Jurkat, Clone E6-1 (cell line): ENCODE measurements around the gene NELFCD. TPM values are rescaled to one million over a fixed set of nuclear protein-coding genes. Genes with fewer than 3 reads are reported as not detected.
"Not testable (repeated sequence)": the region's sequence is repeated elsewhere in the genome, so short reads cannot be mapped to it uniquely, and the experiment has no call there.

ENCODE experiments used
- DNase-seq: peaks from one replicate; pipeline ENCODE4 v3.0.0-alpha.2; 2011; ENCODE audit warnings: low read depth, low spot score
- H3K4me3 ChIP-seq: 2 replicates; pipeline ENCODE4 v1.5.1; 2011; ENCODE audit warnings: mild to moderate bottlenecking, low read length, control low read depth, moderate library complexity
- polyA plus RNA-seq: library from polyadenylated mRNA; unstranded; fragments of >200 nt; gene quantifications from one replicate; pipeline ENCODE4 v1.2.1, GENCODE V29; 2012; ENCODE audit warnings: missing spikeins; ENCODE audit not compliant: insufficient read length, insufficient read depth

Gene NELFCD, protein sequence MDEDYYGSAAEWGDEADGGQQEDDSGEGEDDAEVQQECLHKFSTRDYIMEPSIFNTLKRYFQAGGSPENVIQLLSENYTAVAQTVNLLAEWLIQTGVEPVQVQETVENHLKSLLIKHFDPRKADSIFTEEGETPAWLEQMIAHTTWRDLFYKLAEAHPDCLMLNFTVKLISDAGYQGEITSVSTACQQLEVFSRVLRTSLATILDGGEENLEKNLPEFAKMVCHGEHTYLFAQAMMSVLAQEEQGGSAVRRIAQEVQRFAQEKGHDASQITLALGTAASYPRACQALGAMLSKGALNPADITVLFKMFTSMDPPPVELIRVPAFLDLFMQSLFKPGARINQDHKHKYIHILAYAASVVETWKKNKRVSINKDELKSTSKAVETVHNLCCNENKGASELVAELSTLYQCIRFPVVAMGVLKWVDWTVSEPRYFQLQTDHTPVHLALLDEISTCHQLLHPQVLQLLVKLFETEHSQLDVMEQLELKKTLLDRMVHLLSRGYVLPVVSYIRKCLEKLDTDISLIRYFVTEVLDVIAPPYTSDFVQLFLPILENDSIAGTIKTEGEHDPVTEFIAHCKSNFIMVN
- polyA plus RNA-seq: 134 TPM

DNA sequence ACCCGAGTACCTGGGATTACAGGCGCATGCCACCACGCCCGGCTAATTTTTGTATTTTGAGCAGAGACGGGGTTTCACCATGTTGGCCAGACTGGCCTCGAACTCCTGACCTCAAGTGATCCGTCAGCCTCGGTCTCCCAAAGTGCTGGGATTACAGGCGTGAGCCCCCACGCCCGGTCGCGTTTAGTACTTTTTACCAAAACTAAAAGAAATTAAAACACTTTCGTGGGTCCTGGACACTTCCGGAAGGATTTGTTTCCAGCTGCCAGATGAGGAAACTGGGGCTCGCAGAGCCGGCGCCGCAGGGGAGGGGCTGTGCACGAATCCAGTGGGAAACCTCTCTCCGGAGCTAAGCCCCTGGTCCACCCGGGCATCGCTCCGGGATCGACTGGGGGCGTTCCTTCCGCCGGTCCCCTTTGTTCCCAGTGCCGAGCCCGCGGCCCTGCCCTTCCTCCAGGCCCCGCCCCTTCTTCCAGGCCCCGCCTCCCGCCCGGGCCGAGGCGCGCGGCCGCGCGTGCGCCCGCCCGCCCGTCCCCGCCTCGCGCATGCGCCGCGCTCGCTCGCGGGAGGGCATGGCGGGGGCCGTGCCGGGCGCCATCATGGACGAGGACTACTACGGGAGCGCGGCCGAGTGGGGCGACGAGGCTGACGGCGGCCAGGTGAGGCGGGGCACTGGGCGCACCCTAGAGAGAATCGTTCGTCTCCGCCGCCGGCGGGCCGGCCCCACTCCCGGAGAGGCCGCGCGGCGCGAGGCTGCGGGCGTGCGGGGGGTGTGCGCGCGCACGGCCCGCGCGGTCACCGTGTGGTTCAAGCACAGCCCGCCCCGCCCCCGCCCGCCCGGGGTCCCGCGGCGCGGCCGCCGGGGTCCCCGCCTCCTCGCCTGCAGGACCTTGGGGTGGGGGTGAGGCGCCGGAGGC, at the start of gene NELFCD:
Gene NELFCD (plus strand): TSS at position 546 of the 917 bp plus-strand sequence. CDS start 54 bp downstream, at position 600.
- DNase-seq: peak; percentile 59
- peak within 1 kb of the TSS; percentile 98 for H3K4me3 ChIP-seq

DNA sequence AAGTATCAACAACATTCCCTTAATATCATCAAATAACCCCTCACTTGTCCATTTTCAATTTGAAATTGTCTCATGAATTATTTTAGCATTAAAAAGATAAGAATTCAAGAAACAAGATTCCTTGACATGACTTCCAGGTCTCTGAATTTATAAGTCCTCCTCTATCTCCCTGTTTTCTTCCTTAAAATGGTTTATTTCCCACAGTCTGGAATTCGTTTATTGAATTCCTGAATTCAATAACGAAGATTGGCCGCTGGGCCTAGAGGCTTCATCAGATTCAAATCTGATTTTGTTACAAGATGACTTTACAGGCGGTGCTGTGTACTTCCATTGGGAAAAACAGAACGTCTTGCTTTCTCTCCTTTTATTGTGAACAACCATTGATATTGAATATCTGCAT, 48.9 kb upstream of the NELFCD start:
- DNase-seq: no peak
- no peak overlapping the region for H3K4me3 ChIP-seq

DNA sequence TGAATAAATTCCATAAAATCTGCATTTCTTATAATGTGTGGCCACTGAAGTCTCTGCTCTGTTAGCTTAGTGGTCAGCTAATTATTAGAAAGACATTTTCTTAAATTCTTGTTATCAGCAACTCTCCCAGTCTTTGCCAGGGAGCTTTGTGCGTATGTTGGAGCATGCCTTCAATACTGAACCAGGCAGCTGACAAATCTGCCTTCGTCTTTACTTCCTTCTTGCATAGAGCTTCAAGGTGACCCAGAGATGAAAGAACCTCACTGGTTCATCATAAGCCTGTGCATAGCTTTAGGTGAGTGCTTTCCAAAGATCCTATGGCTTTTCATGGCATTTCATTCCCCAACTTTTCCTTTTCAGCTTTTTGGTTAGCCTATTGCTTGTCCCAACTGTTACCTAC, 43.0 kb upstream of the NELFCD start:
- H3K4me3 ChIP-seq: no peak overlapping the region

DNA sequence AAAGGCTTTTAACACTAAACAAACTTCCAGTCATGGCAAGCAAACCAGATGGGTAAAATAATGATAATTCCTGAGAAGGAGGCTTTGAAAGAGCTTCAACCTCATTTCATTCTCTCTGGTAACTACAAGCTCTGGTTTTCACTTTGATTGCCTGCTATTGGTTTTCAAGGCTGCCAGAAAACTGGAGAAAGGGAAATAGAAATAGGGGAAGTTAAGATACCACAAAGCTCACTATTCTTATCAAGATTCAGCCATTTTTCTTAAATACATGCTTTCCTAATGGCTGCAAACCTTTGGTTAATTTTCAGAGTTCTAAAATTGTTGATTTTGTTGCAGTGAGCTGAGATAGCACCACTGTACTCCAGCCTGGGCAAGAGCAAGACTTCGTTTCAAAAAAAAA, 42.5 kb upstream of the NELFCD start:
- no peak overlapping the region for H3K4me3 ChIP-seq
- no peak for DNase-seq

More for the DNA sequence above, 43.0 kb upstream of the NELFCD start:
- DNase-seq: no peak

DNA sequence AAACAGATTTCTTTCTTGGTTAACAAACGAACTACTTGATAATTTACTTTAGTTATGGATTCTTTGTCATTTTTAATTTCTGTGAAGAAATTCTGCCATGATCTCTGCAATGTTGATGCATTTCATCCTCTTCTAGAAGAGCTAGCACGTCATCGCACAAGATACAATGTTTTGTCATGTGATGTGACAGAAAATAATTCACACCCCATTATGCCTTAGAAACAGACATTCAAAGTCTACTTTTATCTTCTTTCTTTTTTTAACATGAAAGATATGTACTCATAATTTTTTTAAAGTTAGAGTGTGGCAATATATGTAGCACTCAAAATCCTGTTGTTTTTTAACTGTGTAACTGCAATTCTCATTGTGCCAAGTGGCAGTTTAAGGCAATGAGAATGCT, 39.6 kb upstream of the NELFCD start:
- DNase-seq: no peak
- H3K4me3 ChIP-seq: no peak overlapping the region

DNA sequence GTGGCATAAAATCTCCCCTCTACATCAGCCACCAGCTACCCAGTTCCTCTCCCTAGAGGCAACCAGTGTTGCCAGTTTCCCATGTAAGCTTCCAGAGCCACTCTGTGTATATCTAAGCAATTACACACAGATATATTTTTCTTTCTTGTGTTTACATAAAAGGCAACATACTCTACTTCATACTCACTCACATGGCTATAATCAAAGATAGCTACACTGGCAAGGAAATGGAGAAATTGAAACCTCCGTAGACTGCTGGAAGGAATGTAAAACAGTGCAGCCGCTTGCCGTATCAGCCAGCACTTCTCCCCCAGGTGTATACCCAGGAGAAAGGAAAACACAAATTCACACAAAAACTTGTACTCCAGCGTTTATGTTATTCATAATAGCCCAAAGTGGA, 38.5 kb upstream of the NELFCD start:
- no peak for DNase-seq

DNA sequence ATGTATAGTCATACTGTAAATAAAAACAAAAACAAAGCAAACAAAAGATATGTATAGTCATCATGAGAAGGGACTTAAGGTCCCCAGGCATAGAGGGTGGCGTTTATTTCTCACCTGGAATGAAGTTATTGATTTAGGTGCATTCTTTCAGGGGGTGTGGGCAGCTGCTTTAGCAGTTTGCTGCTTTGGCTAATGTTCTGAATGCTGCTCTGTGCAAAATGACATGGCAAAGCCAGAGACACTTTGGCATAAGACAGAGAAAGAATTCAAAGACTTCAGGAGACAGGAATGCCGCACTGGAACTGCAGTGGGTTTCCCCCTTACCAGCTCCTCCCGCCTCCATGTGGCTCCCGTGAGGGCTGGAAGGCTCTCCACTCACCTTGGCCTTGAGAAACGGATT, 36.4 kb upstream of the NELFCD start:
- H3K4me3 ChIP-seq: no peak overlapping the region
- no peak for DNase-seq

More for the DNA sequence above, 38.5 kb upstream of the NELFCD start:
- no peak overlapping the region for H3K4me3 ChIP-seq

DNA sequence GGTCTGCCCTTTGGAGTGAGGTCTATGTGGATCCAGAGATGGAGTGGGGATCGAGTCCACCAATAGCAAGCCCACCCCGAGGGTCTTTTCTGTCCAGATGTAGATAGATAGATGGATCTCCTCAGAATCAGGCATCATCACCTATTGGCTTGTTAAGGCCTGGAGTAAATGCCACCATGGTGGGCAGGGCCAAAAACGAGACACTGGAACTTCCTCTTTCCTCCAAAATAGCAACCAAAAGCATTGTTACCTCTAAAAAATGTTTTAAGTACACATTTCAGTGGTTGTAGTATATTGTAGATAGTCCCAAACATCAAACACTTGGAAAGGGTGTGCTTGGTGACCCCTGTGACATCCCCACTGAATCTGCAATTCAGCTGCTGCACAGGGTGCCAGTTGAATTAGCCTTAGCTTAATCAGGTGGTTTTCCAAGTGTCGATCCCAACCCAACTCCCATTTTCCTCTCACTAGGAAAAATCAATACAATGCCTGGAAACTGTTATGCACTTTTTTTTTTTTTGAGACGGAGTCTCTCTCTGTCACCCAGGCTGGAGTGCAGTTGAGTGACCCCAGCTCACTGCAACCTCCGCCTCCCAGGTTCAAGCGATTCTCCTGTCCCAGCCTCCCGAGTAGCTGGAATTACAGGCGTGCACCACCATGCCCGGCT, 35.0 kb upstream of the NELFCD start:
- no peak for DNase-seq
- no peak overlapping the region for H3K4me3 ChIP-seq

DNA sequence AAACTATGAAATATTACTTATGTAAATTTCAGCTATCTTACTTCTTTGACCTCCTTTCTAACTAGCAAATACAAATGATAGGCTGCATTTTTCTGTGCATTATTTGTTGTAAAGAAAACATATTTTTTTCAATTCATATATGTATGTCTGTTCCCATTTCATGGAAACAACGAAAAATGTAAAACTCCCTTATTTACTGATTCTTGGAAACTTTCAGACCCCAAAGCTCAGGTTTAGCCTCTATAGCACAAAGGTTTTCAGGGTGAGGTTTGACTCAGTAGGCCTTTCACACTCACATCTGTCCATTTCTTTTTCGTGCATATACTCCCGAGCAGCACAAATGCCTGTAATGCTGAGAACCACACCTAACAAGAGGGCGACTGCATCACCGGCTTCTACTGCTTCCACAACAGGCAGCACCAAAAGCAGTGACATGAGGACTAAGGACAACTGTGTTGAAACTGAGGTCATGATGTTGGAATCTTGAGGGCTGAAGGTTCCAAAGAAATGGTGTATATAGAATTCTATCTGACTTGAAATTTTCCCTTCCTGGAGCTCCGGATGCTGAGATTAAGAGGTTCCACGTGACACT, 33.2 kb upstream of the NELFCD start:
- H3K4me3 ChIP-seq, DNase-seq: not testable (repeated sequence)

DNA sequence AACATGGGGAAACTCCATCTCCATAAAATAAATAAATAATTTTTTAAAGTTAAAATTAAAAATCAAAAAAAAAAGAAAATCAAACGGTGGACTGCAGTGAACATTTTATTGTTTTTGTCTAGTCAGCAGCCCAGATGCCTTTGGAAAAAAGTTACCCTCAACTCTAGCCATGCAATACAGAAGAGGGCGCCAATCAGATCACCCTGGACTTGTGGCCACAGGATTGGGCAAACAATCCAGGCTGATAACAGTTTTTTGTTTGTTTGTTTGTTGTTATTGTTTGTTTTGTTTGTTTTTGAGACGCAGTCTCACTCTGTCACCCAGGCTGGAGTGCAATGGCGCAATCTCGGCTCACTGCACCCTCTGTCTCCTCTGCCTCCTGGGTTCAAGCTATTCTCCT, 30.5 kb upstream of the NELFCD start:
- H3K4me3 ChIP-seq: no peak overlapping the region
- no peak for DNase-seq

DNA sequence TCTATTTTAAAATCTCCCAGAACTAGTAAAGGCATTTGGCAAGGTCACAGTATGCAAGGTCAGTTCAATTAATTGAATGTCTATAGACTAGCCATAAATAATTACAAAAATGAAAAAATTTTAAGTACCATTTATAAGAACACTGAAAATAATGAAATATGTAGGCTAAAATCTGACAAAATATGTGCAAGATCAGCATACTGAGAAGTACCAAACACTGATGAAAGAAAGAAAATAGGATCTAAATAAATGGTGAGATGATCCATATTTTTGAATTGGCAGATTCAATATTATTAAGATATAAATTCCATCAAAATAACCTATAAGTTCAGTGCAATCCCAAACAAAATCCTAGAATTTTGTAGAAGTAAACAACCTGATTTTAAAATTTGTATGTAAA, 28.0 kb upstream of the NELFCD start:
- H3K4me3 ChIP-seq: no peak overlapping the region

DNA sequence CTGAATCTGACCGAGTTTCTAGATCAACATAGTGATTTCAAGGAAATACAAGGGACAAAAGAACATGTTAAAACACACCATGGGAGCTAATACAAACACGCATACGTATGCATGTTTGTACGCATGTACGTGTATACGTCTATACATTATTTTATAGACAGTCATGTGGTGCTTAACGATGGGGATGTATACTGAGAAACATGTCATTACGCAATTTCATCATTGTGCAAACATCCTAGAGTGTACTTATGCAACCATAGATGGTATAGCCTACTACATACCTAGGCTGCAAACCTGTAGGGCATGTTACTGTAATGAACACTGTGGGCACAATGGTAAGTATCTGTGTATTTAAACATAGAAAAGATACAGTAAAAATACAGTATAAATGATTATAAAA, 25.0 kb upstream of the NELFCD start:
- H3K4me3 ChIP-seq: no peak overlapping the region
- DNase-seq: no peak

More for the DNA sequence above, 28.0 kb upstream of the NELFCD start:
- DNase-seq: no peak

DNA sequence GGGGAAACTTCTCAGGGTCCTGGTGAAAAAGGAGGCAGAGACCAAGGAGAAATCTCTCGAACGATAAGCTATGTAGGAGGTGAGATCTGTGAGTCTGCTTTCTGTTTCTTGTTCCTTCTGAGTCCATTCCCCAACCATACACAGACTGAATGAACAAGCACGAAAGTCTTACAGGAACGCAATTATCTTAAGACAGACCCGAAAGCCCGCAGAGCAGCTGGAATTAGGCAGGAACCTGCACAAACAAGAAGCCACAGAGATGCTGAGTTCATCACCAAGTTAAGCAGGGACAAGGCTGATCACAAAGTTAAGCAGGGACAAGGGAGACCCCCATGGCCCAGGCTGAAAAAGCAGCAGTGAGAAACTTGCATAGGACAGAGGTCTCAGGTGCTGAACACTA, 21.4 kb upstream of the NELFCD start:
- H3K4me3 ChIP-seq: no peak overlapping the region
- no peak for DNase-seq

DNA sequence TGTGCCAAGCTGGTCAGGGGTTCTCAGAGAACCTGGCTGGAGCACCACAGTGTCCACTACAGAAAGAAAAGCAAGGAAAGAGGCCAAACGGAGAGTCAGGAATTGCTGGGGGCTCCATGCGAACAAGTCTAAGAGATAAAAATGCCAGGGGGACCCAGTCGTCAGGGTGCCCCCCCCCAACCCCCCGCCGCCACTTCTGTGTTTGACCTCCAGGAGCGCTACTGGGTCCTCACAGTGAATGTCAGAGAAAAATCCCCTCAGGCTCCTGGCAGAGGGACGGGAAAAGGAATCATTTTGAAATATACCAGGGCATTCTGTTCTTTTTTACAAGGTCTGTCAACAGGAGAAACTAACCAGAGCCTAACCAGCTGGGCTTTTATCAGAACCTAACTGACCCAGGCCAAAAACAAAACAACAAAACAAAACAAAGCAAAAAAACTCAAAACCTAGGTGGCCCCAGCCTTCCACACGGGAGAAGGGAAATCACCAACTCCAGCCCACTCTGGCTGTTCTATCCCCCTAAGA, 17.9 kb upstream of the NELFCD start:
- H3K4me3 ChIP-seq: no peak overlapping the region
- DNase-seq: no peak

DNA sequence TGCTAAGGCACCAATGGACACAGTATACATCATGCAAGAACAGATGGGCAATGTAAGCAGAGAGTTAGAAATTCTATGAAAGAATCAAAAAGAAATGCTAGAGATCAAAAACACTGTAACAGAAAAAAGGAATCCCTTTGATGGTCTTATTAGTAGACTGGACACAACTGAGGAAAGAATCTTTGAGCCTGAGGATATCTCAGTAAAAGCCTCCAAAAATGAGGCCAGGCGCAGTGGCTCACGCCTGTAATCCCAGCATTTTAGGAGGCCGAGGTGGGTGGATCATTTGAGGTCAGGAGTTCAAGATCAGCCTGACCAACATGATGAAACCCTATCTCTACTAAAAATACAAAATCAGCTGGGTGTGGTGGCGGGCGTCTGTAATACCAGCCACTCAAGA, 17.1 kb upstream of the NELFCD start:
- H3K4me3 ChIP-seq, DNase-seq: not testable (repeated sequence)

DNA sequence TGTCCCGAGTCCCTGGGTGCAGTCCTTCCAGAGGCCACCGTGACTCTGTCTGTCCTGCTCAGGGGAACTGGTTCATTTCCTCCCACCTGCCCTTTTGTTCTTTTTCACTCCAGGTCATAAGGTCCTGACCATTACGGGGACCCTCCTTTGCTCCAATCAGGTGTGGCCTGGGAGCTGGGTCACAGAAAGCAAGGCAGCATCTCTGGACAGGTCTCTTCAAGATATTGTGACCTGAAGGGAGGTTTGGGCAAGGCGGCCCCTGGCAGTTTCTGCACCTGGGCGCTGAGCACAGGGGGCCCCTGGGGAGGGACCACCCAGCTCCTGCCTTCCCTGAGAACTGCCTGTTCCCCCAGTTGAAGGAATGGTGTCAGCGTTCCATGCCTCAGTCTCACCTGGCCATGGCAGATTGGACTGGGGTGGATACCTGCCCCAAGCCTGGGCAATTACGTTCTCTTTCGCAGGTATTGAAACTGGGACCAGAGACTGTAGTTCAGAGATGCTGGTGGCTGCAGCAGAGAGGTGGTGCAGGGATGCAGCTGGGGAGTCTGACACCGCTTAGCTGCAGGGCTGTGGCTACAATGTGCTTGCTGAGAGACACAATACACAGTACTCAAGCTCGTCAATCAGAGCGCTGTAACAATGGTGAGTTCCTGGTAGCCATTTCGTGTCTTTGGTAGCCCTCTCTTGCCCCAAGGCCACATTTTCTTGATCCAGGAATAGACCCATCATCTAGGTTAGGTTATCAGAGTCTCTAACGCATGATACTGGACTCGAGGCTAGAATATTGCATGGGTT, 15.6 kb upstream of the NELFCD start:
- DNase-seq: no peak
- H3K4me3 ChIP-seq: no peak overlapping the region

DNA sequence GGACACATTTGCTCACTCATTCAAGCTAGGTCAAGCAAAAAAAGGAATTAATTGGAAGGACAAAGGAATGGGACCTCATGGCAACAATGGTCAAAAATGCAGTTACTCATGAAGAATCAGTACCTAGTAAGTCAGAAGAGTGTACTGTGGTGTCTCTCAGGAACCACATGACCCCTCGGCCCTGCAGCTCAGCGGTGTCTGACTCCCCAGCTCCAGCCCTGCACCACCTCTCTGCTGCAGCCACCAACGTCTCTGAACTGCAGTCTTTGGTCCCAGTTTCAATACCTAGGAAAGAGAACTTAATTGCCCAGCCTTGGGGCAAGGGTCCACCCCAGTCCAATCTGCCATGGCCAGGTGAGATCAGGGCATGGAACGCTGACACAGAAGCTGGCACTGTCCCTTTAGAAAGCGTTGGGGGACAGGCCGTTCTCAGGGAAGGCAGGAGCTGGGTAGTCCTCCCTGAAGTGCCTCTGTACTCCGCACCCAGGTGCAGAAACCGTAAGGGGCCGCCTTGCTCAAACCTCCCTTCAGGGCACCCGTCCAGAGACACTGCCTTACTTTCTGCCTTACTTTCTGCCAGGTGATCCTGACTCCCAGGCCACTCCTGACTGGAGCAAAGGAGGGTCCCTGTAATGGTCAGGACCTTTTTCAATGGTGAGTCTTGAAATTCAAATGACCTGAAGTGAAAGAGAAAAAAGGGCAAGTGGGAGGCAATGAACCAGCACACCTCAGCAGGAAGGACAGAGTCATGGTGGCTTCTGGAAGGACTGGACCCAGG, 13.2 kb upstream of the NELFCD start:
- DNase-seq: no peak
- no peak overlapping the region for H3K4me3 ChIP-seq
